Measurements from ENCODE around the gene IL25. TPM values are rescaled to one million over a fixed set of nuclear protein-coding genes. Genes with fewer than 3 reads are reported as not detected.
"Not testable (repeated sequence)": the region's sequence is repeated elsewhere in the genome, so short reads cannot be mapped to it uniquely, and the experiment has no call there.

The IL25 gene
- not detected for total RNA-seq (ENCODE audit: unreplicated experiment)
- long read RNA-seq, result 0 reads

- Mint-ChIP-seq H3K27me3 (ENCODE audit: unreplicated experiment) (peaks cover 7% of the 10 kb centered on the region), H3K4me1 (ENCODE audit: low read depth, unreplicated experiment) (peaks cover 9% of the 10 kb centered on the region), H3K36me3 (ENCODE audit: unreplicated experiment) (no peaks in the 10 kb centered on the region)
Observed at GRCh38 chr14:23372509-23372908, at the start of gene IL25. TSS of gene IL25 (plus strand) at chr14:23372809.

GRCh38 chr14:23323838-23324454 lies 48.7 kb upstream of the IL25 start:
- no peak overlapping the region for H3K4me3 Mint-ChIP-seq (ENCODE audit: unreplicated experiment)

More at GRCh38 chr14:23372509-23372908, at the start of gene IL25:
- DNase-seq, result no peak
- no peak within 1 kb of the TSS for H3K27ac Mint-ChIP-seq (ENCODE audit: unreplicated experiment)
- no peak for TF ChIP-seq CTCF (IDR thresholded peaks at IDR 0.05; ENCODE audit: partially characterized antibody, unreplicated experiment)
- H3K4me3 Mint-ChIP-seq (ENCODE audit: unreplicated experiment), result no peak within 1 kb of the TSS
- peaks cover 6% of the 10 kb centered on the region for H3K9me3 Mint-ChIP-seq (ENCODE audit: unreplicated experiment)

GRCh38 chr14:23324455-23324846 lies 48.2 kb upstream of the IL25 start:
- peaks cover 20% of the 10 kb centered on the region for H3K4me1 Mint-ChIP-seq (ENCODE audit: low read depth, unreplicated experiment)
- no peak overlapping the region for H3K4me3 Mint-ChIP-seq (ENCODE audit: unreplicated experiment)
- no peaks in the 10 kb centered on the region for H3K36me3 Mint-ChIP-seq (ENCODE audit: unreplicated experiment)
- no peak for TF ChIP-seq CTCF (IDR thresholded peaks at IDR 0.05; ENCODE audit: partially characterized antibody, unreplicated experiment)
- H3K27me3 Mint-ChIP-seq (ENCODE audit: unreplicated experiment), result peaks cover 16% of the 10 kb centered on the region
- DNase-seq, result no peak
- H3K9me3 Mint-ChIP-seq (ENCODE audit: unreplicated experiment), result peaks cover 16% of the 10 kb centered on the region
- no peak overlapping the region for H3K27ac Mint-ChIP-seq (ENCODE audit: unreplicated experiment)

More at GRCh38 chr14:23323838-23324454, 48.7 kb upstream of the IL25 start:
- no peaks in the 10 kb centered on the region for H3K36me3 Mint-ChIP-seq (ENCODE audit: unreplicated experiment)
- H3K9me3 Mint-ChIP-seq (ENCODE audit: unreplicated experiment), result peaks cover 16% of the 10 kb centered on the region
- no peak for TF ChIP-seq CTCF (IDR thresholded peaks at IDR 0.05; ENCODE audit: partially characterized antibody, unreplicated experiment)
- H3K4me1 Mint-ChIP-seq (ENCODE audit: low read depth, unreplicated experiment), result peaks cover 20% of the 10 kb centered on the region
- no peak for DNase-seq
- H3K27ac Mint-ChIP-seq (ENCODE audit: unreplicated experiment), result no peak overlapping the region
- peaks cover 16% of the 10 kb centered on the region for H3K27me3 Mint-ChIP-seq (ENCODE audit: unreplicated experiment)

GRCh38 chr14:23324993-23325392 lies 47.6 kb upstream of the IL25 start:
- no peak overlapping the region for H3K4me3 Mint-ChIP-seq (ENCODE audit: unreplicated experiment)
- H3K27ac Mint-ChIP-seq (ENCODE audit: unreplicated experiment), result peak overlapping the region; percentile 26
- no peak for DNase-seq

GRCh38 chr14:23325746-23326145 lies 46.9 kb upstream of the IL25 start:
- H3K9me3 Mint-ChIP-seq (ENCODE audit: unreplicated experiment), result peaks cover 14% of the 10 kb centered on the region
- not testable (repeated sequence) for DNase-seq; H3K36me3 Mint-ChIP-seq (ENCODE audit: unreplicated experiment); H3K27ac Mint-ChIP-seq (ENCODE audit: unreplicated experiment); H3K4me1 Mint-ChIP-seq (ENCODE audit: low read depth, unreplicated experiment); H3K27me3 Mint-ChIP-seq (ENCODE audit: unreplicated experiment)
- H3K4me3 Mint-ChIP-seq (ENCODE audit: unreplicated experiment), result peak overlapping the region; percentile 14

More at GRCh38 chr14:23324993-23325392, 47.6 kb upstream of the IL25 start:
- peaks cover 15% of the 10 kb centered on the region for H3K4me1 Mint-ChIP-seq (ENCODE audit: low read depth, unreplicated experiment)
- H3K27me3 Mint-ChIP-seq (ENCODE audit: unreplicated experiment), result peaks cover 14% of the 10 kb centered on the region
- no peak for TF ChIP-seq CTCF (IDR thresholded peaks at IDR 0.05; ENCODE audit: partially characterized antibody, unreplicated experiment)
- no peaks in the 10 kb centered on the region for H3K36me3 Mint-ChIP-seq (ENCODE audit: unreplicated experiment)
- peaks cover 14% of the 10 kb centered on the region for H3K9me3 Mint-ChIP-seq (ENCODE audit: unreplicated experiment)

Measured in glutamatergic neuron (in vitro differentiated cells).